ENCODE data around the gene DCST2. TPM values are rescaled to one million over a fixed set of nuclear protein-coding genes. Genes with fewer than 3 reads are reported as not detected.
A peak's percentile ranks its signal among the peaks of the same experiment; 100 is the strongest.

DCST2 gene
- total and polyA plus RNA-seq, 9 of the 15 experiments (the other 6 are each of a cell fraction or from before 2014, with no cell fraction given), result 0.09 to 0.49 (median 0.11) TPM; not detected in 3

DNA sequence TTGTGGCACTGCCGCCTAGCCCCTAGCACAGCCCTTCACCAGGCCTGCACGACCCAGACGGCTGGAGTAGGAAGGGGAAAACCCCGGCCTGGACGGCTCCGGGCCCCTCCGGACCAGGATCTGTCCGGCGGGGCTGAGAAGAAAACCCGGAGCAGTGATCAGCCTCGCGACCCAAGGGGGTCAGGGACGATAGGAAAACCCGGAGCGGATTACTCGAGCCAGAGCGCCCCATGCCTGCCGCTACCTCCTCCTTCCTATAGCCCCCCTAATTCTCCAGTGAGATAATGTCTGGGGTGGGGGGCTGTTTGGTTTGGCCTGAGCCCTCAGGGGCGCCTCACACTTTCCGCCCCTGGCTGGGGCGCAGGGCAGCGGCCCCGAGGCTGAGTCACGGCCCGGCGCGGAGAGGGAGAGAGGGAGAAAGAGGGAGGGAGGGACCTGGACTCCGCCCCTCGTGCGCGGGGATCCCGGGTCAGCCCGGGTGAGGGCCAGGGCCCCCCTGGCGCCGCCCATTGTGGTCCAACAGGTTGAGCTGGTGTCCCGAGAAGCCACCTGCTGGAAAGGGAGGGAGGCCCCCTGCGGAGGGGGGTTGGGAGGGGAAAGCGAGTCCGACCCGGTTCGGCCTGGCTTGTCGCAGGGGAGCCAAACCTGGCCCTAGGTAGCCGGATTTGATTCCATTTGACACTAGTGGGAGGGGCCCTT, 32.7 kb downstream of the DCST2 start (continued):
- TF ChIP-seq MYC (IDR thresholded peaks at IDR 0.05; ENCODE audit: low read depth, low read length) (peak; percentile 77), MYC (CRISPR knock-in tag; IDR thresholded peaks at IDR 0.05; ENCODE audit: borderline replicate concordance, low read depth) (peak; percentile 81; the same call in 1 of the 2 replicates), ZNF143 (CRISPR knock-in tag; IDR thresholded peaks at IDR 0.05) (no peak), ZNF695 (CRISPR knock-in tag; IDR thresholded peaks at IDR 0.05) (no peak), SMARCE1 (IDR thresholded peaks at IDR 0.05) (peak; percentile 91), RNF2 (IDR thresholded peaks at IDR 0.05) (peak; percentile 95), ZNF121 (CRISPR knock-in tag; conservative IDR thresholded peaks at IDR 0.05) (no peak), YY1 (IDR thresholded peaks at IDR 0.05; ENCODE audit: borderline replicate concordance in 1 of 3, control insufficient read depth in 1 of 3, extremely low read depth in 1 of 3, insufficient read depth in 3 of 3, insufficient read length in 1 of 3, insufficient replicate concordance in 2 of 3, low read depth in 1 of 3, low read length in 2 of 3) (peak in 1 of 3 experiments; percentile 69), ZNF778 (CRISPR knock-in tag; IDR thresholded peaks at IDR 0.05) (no peak), PML (IDR thresholded peaks at IDR 0.05; ENCODE audit: low read length) (peak; percentile 66; the same call in 1 of the 2 replicates), GATAD2B (IDR thresholded peaks at IDR 0.05; ENCODE audit: borderline replicate concordance) (peak; percentile 76; the same call in 1 of the 2 replicates), HIVEP1 (CRISPR knock-in tag; IDR thresholded peaks at IDR 0.05) (peak; percentile 26; the same call in 1 of the 2 replicates), KAT7 (CRISPR knock-in tag; IDR thresholded peaks at IDR 0.05; ENCODE audit: borderline replicate concordance) (no peak; the same call in 1 of the 2 replicates), POLR2AphosphoS5 (IDR thresholded peaks at IDR 0.05; ENCODE audit: control insufficient read depth, insufficient read depth, low read depth, low read length) (peak; percentile 65), U2AF2 (optimal IDR thresholded peaks at IDR 0.05; ENCODE audit: low read depth, low read length) (no peak), CHD4 (IDR thresholded peaks at IDR 0.05; ENCODE audit: insufficient read depth, insufficient replicate concordance, low read depth, low read length, poor library complexity, severe bottlenecking) (no peak), HDAC1 (IDR thresholded peaks at IDR 0.05) (peak; percentile 52 to 77; a peak in 1 of 4 replicates), TAF1 (IDR thresholded peaks at IDR 0.05; ENCODE audit: control insufficient read depth, extremely low read depth, insufficient read depth, low read length, severe bottlenecking) (peak; percentile 89), DACH1 (IDR thresholded peaks at IDR 0.05; ENCODE audit: partially characterized antibody) (no peak)
- TF ChIP-seq, protein P1, sequence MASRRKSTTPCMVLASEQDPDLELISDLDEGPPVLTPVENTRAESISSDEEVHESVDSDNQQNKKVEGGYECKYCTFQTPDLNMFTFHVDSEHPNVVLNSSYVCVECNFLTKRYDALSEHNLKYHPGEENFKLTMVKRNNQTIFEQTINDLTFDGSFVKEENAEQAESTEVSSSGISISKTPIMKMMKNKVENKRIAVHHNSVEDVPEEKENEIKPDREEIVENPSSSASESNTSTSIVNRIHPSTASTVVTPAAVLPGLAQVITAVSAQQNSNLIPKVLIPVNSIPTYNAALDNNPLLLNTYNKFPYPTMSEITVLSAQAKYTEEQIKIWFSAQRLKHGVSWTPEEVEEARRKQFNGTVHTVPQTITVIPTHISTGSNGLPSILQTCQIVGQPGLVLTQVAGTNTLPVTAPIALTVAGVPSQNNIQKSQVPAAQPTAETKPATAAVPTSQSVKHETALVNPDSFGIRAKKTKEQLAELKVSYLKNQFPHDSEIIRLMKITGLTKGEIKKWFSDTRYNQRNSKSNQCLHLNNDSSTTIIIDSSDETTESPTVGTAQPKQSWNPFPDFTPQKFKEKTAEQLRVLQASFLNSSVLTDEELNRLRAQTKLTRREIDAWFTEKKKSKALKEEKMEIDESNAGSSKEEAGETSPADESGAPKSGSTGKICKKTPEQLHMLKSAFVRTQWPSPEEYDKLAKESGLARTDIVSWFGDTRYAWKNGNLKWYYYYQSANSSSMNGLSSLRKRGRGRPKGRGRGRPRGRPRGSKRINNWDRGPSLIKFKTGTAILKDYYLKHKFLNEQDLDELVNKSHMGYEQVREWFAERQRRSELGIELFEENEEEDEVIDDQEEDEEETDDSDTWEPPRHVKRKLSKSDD (conservative IDR thresholded peaks at IDR 0.05; ENCODE audit: low read length), result 0 out of 2 replicates have a peak, but pooled peaks have one; percentile 13
- TF ChIP-seq, protein P2, sequence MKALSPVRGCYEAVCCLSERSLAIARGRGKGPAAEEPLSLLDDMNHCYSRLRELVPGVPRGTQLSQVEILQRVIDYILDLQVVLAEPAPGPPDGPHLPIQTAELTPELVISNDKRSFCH (CRISPR knock-in tag; IDR thresholded peaks at IDR 0.05), result peak; percentile 21; the same call in 1 of the 2 replicates
- TF ChIP-seq, protein P2 (tag; IDR thresholded peaks at IDR 0.05), result peak; percentile 72; the same call in 1 of the 2 replicates
- TF ChIP-seq, protein P3, sequence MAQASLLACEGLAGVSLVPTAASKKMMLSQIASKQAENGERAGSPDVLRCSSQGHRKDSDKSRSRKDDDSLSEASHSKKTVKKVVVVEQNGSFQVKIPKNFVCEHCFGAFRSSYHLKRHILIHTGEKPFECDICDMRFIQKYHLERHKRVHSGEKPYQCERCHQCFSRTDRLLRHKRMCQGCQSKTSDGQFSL (CRISPR knock-in tag; IDR thresholded peaks at IDR 0.05), result peak; percentile 89
- TF ChIP-seq, protein P3 (tag; IDR thresholded peaks at IDR 0.05), result peak in 1 of 2 experiments; percentile 85; a peak in 2 of 4 replicates

Measured in K562 (cell line).